NCI-H446 (cell line): Measurements from ENCODE around the gene GADD45G.

Experiments used
- DNase-seq, 2 experiments: peaks; one replicate each; lab custom pipeline; 2025; lab: John Stamatoyannopoulos, UW

The GADD45G gene

DNA sequence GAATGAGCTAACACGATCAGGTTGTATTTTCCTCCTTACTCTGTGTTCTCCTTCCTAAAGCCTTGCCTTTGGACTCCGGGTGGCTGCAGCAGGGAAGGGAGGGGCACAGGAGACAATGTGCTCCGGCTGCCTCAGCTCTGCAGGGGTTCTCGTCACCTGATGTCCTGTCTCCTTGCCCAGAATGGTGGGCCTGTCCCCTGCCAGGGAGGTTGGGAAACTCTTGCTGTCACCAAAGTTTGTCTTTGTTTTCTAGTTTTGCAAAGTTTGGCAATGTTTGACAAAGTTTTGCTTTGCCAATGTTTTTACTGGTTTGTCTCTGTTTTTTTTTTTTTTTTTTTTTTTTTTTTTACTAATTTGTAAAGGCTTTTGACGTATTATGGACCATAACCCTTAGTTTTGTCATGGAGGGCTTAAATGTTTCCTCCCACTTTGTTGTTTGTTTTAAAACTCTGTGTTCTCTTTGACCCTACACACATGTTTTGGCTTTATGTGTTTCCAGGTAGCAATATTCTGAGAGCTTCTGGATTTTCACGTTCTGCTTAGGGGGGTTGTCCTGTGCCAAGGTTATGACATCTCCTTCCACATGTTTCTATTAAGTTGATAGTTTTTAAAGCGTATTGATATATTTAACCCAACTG lies 49.3 kb downstream of the GADD45G start:
- DNase-seq = no peak

DNA sequence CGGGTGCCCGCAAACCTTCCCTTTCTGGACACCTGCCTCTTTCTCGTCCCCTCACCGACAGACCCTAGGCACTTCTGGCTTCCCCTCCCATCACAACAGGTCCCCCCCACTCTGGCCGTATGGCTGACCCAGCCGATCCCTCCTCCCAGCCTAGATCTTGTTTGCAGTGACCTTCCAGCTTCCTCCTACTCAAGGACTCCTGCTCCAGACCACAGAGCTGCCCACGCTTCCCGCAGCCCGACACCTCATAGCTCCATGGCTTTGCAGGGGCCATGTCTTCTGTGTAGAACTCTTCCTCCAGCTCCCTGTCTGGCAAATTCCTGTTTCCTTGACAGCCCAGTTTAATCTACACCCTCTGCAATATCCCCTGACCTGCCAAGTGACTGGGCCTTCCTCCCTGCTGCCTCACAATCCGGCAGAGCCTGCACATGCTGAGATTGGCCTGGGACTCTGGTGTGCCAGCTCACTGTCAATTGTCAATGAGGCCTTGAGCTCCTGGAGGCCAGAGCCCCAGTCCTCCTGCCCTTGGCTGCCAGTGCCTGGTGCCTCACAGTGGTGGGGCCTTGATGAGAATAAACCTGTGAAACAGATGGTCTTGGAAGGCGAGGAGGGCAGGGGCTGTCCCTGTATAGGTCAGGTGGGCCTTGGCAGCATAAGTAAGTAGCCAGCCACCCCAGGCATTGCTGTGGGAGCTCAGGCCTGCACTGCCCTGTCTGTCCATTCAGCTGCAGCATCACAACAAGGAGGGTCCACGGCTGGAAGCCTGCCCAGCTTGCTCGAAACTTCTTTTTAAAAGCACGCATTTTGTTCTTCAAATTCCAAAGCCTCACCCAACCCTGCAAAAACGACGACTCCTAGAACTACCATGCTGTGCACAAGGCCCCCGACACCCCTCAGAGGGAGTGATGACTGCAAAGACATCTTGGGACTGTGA lies 50.5 kb downstream of the GADD45G start:
- DNase-seq = peak in 1 of 2 experiments; percentile 6
